ENCODE measurements around the gene AACS. TPM values are rescaled to one million over a fixed set of nuclear protein-coding genes. Genes with fewer than 3 reads are reported as not detected.

Gene AACS
- total and polyA plus RNA-seq, 3 donors from 2014 or later, result 26.0 to 44.8 (median 31.7) TPM

DNA sequence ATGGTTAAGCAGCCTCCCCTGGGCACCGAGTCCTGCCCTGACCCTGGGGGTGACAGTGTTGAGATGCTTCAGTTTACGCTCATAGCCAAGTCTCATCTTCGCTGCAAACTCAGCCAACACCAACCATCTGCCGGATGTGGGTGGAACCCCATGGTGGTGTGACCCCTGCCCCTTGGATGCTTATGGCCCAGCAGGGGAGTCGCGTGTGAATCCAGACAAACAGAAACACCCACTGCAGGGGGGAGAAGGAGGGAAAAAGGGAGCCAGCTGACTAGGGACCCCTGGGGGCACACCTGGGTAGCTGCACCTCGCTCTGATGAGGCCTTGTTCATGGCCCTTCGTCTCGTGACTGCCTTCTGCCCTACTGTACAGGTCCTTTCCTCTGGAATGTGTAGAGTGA, 23.8 kb downstream of the AACS start:
- no peaks in the 10 kb centered on the region for H3K36me3 ChIP-seq (ENCODE audit: low read depth, missing control alignments)
- H3K4me1 ChIP-seq, result no peaks in the 10 kb centered on the region
- WGBS, 2 donors, result 88 to 89% methylated on average over 7 to 9 of the region's 9 CpGs
- TF ChIP-seq, protein P1, sequence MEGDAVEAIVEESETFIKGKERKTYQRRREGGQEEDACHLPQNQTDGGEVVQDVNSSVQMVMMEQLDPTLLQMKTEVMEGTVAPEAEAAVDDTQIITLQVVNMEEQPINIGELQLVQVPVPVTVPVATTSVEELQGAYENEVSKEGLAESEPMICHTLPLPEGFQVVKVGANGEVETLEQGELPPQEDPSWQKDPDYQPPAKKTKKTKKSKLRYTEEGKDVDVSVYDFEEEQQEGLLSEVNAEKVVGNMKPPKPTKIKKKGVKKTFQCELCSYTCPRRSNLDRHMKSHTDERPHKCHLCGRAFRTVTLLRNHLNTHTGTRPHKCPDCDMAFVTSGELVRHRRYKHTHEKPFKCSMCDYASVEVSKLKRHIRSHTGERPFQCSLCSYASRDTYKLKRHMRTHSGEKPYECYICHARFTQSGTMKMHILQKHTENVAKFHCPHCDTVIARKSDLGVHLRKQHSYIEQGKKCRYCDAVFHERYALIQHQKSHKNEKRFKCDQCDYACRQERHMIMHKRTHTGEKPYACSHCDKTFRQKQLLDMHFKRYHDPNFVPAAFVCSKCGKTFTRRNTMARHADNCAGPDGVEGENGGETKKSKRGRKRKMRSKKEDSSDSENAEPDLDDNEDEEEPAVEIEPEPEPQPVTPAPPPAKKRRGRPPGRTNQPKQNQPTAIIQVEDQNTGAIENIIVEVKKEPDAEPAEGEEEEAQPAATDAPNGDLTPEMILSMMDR (IDR thresholded peaks at IDR 0.05), result no peak
- TF ChIP-seq POLR2A (IDR thresholded peaks at IDR 0.05), result no peak
- H3K4me3 ChIP-seq, result no peak overlapping the region
- intact Hi-C loops (cut with DNase I; ENCODE audit: low total_unique reads), result no loop called here
- DNase-seq, result no peak
- no peaks in the 10 kb centered on the region for H3K27me3 ChIP-seq
- no peak overlapping the region for H3K27ac ChIP-seq
- no peaks in the 10 kb centered on the region for H3K9me3 ChIP-seq

DNA sequence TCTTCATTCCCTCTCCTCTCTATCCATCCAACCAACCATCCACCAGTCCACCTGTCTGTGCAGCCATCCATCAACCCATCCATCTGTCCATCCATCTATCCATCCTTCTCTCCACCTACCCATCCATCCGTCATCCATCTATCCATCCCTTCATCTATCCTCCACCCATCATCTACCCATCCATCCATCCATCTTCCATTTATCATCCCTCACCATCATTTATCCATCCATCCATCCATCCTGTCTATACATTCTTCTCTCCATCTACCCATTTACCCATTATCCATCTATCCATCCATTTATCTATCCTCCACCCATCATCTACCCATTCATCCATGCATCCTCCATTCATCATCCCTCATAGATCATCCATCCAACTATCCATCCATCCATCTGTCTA, 24.4 kb downstream of the AACS start:
- H3K27ac ChIP-seq, result no peak overlapping the region
- WGBS, 2 donors, result 95 to 100% methylated on average over 1 of the region's 1 CpG
- H3K27me3 ChIP-seq, result no peaks in the 10 kb centered on the region
- H3K9me3 ChIP-seq, result no peaks in the 10 kb centered on the region
- intact Hi-C loops (cut with DNase I; ENCODE audit: low total_unique reads), result no loop called here
- DNase-seq, result no peak
- no peaks in the 10 kb centered on the region for H3K4me1 ChIP-seq
- no peak for TF ChIP-seq POLR2A (IDR thresholded peaks at IDR 0.05)
- no peaks in the 10 kb centered on the region for H3K36me3 ChIP-seq (ENCODE audit: low read depth, missing control alignments)
- no peak overlapping the region for H3K4me3 ChIP-seq

DNA sequence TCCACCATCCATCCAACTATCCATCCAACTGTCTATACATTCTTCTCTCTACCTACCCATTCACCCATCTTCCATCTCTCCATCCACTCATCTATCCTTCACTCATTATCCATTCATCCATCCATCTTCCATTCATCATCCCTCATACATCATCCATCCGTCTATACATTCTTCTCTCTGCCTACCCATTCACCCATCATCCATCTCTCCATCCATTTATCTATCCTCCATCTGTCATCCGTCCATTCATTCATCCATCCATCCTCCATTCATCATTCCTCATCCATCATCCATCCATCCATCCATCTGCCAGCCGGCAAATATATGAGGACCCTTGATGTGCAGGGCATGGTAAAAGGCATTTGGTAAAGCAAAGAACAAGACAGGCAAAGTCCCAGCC, 25.2 kb downstream of the AACS start:
- 94 to 98% methylated on average over 3 of the region's 3 CpGs for WGBS, 2 donors
- Histone ChIP-seq H3K27ac (no peak overlapping the region), H3K27me3 (no peaks in the 10 kb centered on the region), H3K36me3 (ENCODE audit: low read depth, missing control alignments) (no peaks in the 10 kb centered on the region), H3K4me1 (no peaks in the 10 kb centered on the region), H3K4me3 (no peak overlapping the region), H3K9me3 (no peaks in the 10 kb centered on the region)
- no peak for DNase-seq
- TF ChIP-seq POLR2A (IDR thresholded peaks at IDR 0.05), result no peak
- TF ChIP-seq, protein P1 (IDR thresholded peaks at IDR 0.05), result no peak
- intact Hi-C loops (cut with DNase I; ENCODE audit: low total_unique reads), result no loop called here

DNA sequence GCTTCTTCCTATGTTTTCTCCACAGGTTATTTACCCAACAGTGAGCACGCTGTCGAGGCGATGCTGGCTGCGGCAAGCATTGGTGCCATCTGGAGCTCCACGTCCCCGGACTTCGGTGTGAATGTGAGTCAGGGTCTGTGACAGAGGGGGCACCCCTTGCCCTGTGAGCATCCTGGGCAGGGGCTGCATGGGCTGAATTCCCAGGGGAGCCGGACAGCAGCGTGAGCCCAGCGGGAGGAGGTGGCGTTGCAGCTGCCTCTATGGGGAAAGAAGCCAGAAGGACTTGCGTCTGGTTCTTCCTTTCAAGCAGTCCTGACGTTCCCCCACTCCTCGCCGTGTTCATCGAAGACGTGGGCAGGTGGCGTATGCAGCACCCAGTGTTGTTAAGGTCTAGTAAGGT, 26.2 kb downstream of the AACS start:
- Histone ChIP-seq H3K27me3 (no peaks in the 10 kb centered on the region), H3K36me3 (ENCODE audit: low read depth, missing control alignments) (no peaks in the 10 kb centered on the region), H3K4me3 (no peak overlapping the region), H3K27ac (no peak overlapping the region), H3K4me1 (no peaks in the 10 kb centered on the region), H3K9me3 (no peaks in the 10 kb centered on the region)
- no peak for TF ChIP-seq POLR2A (IDR thresholded peaks at IDR 0.05)
- TF ChIP-seq, protein P1 (IDR thresholded peaks at IDR 0.05), result no peak
- WGBS, 2 donors, result 94 to 96% methylated on average over 17 to 18 of the region's 18 CpGs
- intact Hi-C loops (cut with DNase I; ENCODE audit: low total_unique reads), result no loop called here
- no peak for DNase-seq

DNA sequence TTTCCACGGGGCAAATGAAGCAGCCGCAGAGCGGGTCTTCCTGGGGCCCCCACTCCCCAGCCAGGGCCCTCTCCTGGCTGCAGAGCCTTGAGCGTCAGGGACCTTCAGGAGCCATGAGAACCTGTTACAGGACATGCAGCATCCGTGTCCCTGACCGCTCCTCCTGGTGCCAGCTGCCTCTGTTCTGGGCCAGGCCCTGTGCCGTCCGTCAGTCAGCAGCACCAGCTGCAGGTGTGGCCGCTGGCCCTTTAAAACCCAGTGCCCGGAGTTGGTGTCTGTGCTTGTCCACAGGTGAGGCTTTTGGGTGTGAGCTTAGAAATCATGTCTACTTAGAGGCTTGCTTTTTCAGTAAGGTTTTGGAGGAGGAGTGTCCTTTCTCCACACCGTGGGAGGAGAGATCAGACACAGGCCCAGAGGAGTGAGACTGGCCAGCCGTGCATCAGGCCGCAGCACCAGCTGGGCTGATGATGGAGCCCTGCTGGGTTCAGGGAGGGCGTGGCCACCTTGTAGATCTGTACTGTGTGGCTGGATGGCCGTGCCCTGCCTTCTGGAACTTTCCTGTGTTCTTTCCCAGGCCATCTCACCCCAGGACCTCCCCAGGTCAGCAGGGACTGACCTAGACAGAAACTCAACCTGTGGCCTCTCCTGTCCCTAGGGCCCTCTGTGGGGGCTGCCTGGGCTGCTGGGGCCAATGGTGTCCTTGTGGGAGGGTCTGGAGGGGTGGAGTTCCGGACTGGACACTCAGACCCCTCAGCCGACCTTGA, 27.1 kb downstream of the AACS start:
- 67 to 77% methylated on average over 10 to 16 of the region's 17 CpGs for WGBS, 2 donors
- intact Hi-C loops (cut with DNase I; ENCODE audit: low total_unique reads), result no loop called here

More for the DNA sequence above, 27.1 kb downstream of the AACS start:
- Histone ChIP-seq H3K4me1 (no peaks in the 10 kb centered on the region), H3K4me3 (no peak overlapping the region), H3K27ac (no peak overlapping the region), H3K36me3 (ENCODE audit: low read depth, missing control alignments) (no peaks in the 10 kb centered on the region), H3K9me3 (no peaks in the 10 kb centered on the region), H3K27me3 (no peaks in the 10 kb centered on the region)
- DNase-seq, result no peak
- TF ChIP-seq, protein P1 (IDR thresholded peaks at IDR 0.05), result no peak
- TF ChIP-seq POLR2A (IDR thresholded peaks at IDR 0.05), result no peak
